HG02870 (cell line): ENCODE data around the gene DPY30.
"Not testable (repeated sequence)": the region's sequence is repeated elsewhere in the genome, so short reads cannot be mapped to it uniquely, and the experiment has no call there.

Source experiments
- ATAC-seq: cut with Tn5 transposase; IDR thresholded peaks from one replicate; pipeline ENCODE4 v1.9.1; 2021; ENCODE audit warnings: mild to moderate bottlenecking, moderate library complexity; ENCODE audit not compliant: unreplicated experiment

The DPY30 gene

GRCh38 chr2:32039447-32040219 is at the start of gene DPY30:
TSS of gene DPY30 (minus strand) at chr2:32039805. CDS start at chr2:32039456, 349 bp downstream.
- peak; percentile 92 for ATAC-seq

DNA sequence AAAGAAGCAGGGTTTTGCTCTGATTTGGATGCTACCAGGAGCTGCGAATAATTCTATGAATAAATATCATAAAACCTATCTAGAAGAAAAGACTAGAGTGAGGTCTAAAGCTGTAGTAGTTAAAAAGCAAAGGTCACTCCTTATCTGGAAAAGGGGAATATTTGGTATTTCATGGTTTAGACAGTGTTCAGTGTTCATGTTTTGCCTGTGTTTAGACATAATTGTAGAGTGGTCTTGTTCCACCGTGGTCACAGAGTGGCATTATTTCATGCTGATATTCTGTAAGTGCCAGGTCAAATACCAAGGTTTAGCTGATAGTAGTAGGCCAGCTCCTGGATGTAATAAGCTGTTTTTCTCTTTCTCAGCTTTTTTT is 34.5 kb upstream of the DPY30 start:
- ATAC-seq, result no peak

DNA sequence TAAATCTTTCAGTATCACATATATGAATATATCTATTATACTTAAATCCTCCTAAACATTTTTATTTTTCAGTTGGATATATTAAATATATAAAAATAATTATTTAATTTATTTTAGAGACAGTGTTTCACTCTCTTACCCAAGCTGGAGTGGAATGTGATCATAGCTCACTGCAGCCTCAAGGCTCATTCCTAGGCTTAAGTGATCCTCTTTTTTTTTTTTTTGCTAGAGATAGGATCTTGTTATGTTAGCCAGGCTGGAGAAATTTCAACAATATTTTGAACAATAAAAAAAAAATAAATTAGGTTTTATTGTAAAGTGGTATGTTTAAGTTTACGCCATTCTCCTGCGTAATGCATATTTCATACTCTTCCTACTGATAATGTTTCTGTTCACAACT is 27.9 kb upstream of the DPY30 start:
- no peak for ATAC-seq

DNA sequence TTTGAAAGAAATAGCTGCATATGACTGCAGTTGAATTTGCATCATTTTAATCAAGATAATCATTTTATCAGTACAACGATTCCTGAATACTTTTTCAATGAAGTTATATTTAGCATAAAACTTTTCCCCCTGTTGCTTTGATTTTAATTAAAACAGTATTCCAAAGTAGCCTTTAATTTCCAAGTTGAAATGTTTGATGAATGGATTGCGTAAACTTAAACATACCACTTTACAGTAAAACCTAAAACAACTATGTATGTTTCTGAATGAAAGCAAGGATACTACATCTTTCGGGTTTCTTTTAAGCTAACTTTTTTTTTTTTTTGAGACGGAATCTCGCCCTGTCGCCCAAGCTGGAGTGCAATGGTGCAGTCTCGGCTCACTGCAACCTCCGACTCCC is 25.1 kb upstream of the DPY30 start:
- no peak for ATAC-seq

DNA sequence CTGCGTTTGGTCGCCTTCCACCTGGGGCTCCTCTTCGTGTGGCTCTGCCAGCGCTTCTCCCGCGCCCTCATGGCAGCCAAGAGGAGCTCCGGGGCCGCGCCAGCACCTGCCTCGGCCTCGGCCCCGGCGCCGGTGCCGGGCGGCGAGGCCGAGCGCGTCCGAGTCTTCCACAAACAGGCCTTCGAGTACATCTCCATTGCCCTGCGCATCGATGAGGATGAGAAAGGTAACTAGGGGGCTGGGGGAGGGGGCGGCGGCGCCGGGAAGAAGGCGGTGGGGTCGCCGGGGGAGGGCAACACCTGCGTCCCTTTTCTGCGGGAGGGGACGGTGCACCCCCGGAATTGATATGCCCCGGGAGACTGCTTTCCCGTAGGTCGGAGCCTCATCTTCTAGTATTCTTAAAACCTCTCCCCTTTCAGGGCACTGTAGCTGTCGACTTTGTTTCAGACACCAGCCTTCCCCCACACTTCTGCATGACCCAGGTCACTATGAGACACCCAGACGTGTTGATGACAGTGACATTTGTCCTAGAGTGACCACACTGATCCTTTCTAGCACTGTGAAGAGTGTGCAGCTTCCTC is 24.5 kb upstream of the DPY30 start:
- ATAC-seq, result no peak

GRCh38 chr2:32063310-32064020 is 23.9 kb upstream of the DPY30 start, which contains the start of gene SPAST:
TSS of gene SPAST (plus strand) at chr2:32063556. CDS start at chr2:32063832, 276 bp downstream.
- ATAC-seq, result peak; percentile 95

GRCh38 chr2:32061973-32062861 is 22.6 kb upstream of the DPY30 start:
- no peak for ATAC-seq

- ATAC-seq, result no peak
Measured at GRCh38 chr2:32061430-32061829, 21.8 kb upstream of the DPY30 start.

- no peak for ATAC-seq
Measured at GRCh38 chr2:32060266-32060665, 20.7 kb upstream of the DPY30 start.

DNA sequence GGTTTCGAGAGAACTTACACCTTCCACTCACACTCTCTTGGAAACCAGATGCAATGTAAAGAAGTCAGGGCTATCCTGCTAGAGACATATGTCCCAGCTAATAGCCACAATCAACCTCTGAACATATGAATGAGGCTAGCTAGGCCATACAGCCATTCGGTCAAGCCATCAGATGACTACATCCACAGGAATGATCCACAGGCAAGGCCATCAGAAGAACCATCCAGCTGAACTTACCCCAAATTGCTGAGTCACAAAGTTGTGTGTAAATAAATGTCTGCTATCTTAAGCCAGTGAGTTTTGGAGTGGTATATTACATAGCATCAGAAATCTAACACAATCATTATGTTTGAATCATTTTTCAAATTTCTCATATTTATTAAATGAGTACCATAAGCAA is 18.5 kb upstream of the DPY30 start:
- ATAC-seq, result no peak

GRCh38 chr2:32054583-32054982 is 15.0 kb upstream of the DPY30 start:
- ATAC-seq, result not testable (repeated sequence)

- no peak for ATAC-seq
Measured at GRCh38 chr2:32051836-32052439, 12.3 kb upstream of the DPY30 start.

GRCh38 chr2:32043561-32043960 is 4.0 kb upstream of the DPY30 start:
- no peak for ATAC-seq

DNA sequence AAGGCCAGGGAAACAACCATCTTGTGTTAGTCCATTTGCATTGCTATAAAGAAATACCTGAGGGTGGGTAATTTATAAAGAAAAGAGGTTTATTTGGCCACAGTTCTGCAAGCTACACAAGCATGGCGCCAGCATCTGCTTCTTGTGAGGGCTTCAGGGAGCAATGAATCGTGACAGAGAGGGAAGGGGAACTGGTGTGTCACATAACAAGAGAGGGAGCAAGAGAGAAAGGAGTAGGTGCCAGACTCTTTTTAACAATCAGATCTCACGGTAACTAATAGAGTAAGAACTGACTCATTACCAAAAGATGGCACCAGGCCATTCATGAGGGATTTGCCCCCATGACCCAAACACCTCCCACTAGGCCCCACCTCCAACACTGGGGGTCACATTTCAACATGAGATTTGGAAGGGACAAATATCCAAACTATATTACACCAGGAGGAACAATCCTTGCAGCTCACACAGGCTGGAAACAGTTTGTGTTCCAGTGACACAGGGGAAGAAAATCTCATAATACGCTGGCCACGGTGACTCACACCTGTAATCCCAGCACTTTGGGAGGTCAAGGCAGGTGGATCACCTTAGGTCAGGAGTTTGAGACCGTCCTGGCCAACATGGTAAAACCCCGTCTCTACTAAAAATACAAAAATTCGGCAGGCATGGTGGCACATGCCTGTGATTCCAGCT is 5.3 kb downstream of the DPY30 start:
- ATAC-seq, result not testable (repeated sequence)

GRCh38 chr2:32018789-32019482 is 20.7 kb downstream of the DPY30 start:
- not testable (repeated sequence) for ATAC-seq

DNA sequence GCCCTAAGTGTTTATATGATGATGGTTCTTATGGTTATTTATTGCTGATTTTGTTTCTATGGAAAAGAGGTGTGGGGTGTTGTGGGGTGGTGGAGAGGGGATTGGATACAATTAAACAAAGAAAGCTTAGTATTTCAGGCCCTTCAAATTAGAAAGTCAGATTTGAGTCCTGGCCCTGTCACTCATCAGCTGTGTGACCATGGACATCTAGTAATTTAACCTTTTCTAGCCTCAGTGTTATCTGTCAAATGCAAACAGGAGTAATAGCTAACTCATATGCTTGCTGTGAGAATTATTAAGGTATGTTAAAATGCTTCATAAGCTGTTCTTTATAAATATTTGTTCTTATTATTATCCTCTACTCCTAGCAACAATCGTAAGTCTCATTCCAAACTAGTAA is 26.7 kb downstream of the DPY30 start:
- ATAC-seq, result no peak

GRCh38 chr2:32011485-32011960 is 28.1 kb downstream of the DPY30 start:
- no peak for ATAC-seq

DNA sequence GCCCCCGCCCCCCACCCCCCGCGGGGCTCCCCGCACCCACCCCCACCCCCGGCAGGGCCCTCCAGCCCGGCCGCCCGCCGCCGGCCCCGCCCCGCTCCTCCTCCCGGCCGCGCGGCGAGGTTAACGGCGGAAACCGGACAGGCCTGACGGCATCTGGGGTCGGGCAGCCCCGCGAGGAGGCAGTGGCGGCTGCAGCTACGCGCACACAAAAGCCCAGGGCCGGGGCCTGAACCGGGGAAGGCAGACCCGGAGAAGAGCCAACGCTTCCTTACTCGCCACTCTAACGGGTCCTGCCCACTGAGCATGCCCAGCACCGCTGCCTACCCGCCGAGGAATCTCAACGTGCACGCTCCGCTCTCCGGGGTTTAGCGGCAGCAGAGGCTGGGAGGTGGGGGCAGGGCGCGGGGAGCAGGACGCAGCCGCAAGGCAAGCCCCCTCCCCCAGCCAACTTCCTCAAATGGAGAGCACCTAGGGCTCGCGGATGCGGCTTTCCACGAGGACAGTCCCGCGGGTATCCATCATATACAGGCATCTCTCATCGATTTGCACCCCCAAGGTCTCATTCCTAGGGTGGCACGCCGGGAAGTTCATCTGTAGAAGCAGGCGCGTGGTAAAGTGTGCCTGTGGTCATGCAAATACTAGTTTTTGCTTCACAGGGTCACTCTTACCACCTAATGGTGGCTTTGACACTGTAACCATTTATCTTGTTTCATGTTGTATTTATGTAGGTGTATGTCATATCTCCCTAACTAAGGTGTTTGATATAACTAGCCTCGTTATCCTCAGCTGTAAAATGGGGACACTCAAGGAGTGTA is 28.7 kb downstream of the DPY30 start, which contains the start of gene MEMO1:
TSS of gene MEMO1 (minus strand) at position 339 of the 815 bp plus-strand sequence. CDS start 761 bp downstream, outside the sequence.
- peak; percentile 56 for ATAC-seq
